GM23248 (cell line): ENCODE measurements around the gene HELQ.

Source experiments
- EZH2 ChIP-seq: fragments of 200-600 bp; sonication (generic); IDR thresholded peaks from 2 replicates; pipeline ENCODE4 v1.6.1; 2018; ENCODE audit warnings: antibody characterized with exemption, mild to moderate bottlenecking; ENCODE audit not compliant: insufficient read depth, poor library complexity, severe bottlenecking
- EZH2phosphoT487 ChIP-seq: fragments of 200-600 bp; sonication (generic); IDR thresholded peaks from 2 replicates; pipeline ENCODE4 v1.6.1; 2018; ENCODE audit warnings: antibody characterized with exemption, moderate library complexity, mild to moderate bottlenecking, low read depth; ENCODE audit not compliant: insufficient read depth

- TF ChIP-seq EZH2 (no peak), EZH2phosphoT487 (no peak)
These were observed 65.7 kb downstream of the HELQ start for GRCh38 chr4:83389756-83390505.
